MCF 10A (cell line): ENCODE measurements around the gene DMP1. TPM values are rescaled to one million over a fixed set of nuclear protein-coding genes. Genes with fewer than 3 reads are reported as not detected.

Source experiments
- BruUV-seq: library from RNA; stranded (reverse); fragments of 400-500 nt; replicated peaks from 2 replicates; lab custom pipeline; 2021; lab: Mats Ljungman, UMichigan
- CTCF ChIA-PET: fragments of 300-600 bp; sonication (Branson Sonifier 250); formaldehyde crosslinking; extraction: SDS; loops from one replicate; lab custom pipeline; 2021; ENCODE audit warnings: antibody characterized with exemption, inconsistent platforms; lab: Yijun Ruan, JAX
- POLR2A ChIA-PET: fragments of 300-600, 350-650 bp; sonication (Branson Sonifier 250); formaldehyde crosslinking; extraction: SDS; loops from one replicate; lab custom pipeline; 2020; ENCODE audit warnings: antibody characterized with exemption, inconsistent platforms; lab: Yijun Ruan, JAX
- DNase-seq: peaks from one replicate; pipeline ENCODE4 v3.0.0-alpha.2; 2018; ENCODE audit not compliant: unreplicated experiment
- H3K27ac Mint-ChIP-seq: one replicate; pipeline ENCODE4 v1.8.0; 2022; ENCODE audit warnings: mild to moderate bottlenecking, low read depth, mixed read lengths; ENCODE audit not compliant: unreplicated experiment
- H3K27me3 Mint-ChIP-seq: one replicate; pipeline ENCODE4 v1.8.0; 2022; ENCODE audit warnings: mixed read lengths; ENCODE audit not compliant: insufficient read depth, unreplicated experiment
- H3K36me3 Mint-ChIP-seq: one replicate; pipeline ENCODE4 v1.8.0; 2022; ENCODE audit warnings: mild to moderate bottlenecking, moderate library complexity, mixed read lengths; ENCODE audit not compliant: insufficient read depth, unreplicated experiment
- H3K4me1 Mint-ChIP-seq: one replicate; pipeline ENCODE4 v1.8.0; 2022; ENCODE audit warnings: mixed read lengths; ENCODE audit not compliant: insufficient read depth, unreplicated experiment
- H3K4me3 Mint-ChIP-seq: one replicate; pipeline ENCODE4 v1.8.0; 2022; ENCODE audit warnings: mild to moderate bottlenecking, moderate library complexity, mixed read lengths; ENCODE audit not compliant: unreplicated experiment
- H3K9me3 Mint-ChIP-seq: one replicate; pipeline ENCODE4 v1.8.0; 2022; ENCODE audit warnings: mixed read lengths; ENCODE audit not compliant: unreplicated experiment
- intact Hi-C: fragments of 100-400 bp; cut with micrococcal nuclease; formaldehyde crosslinking; loops from 2 replicates; pipeline ENCODE4 v1.14.1; 2022
- total RNA-seq: library from RNA; stranded (reverse); gene quantifications from 2 replicates; pipeline ENCODE4 v1.2.3, GENCODE V29; 2022
- TF ChIP-seq, protein P1 (sequence below): fragments of 200-600 bp; IDR thresholded peaks from one replicate; pipeline ENCODE4 v1.8.0; 2022; ENCODE audit warnings: antibody characterized with exemption, mild to moderate bottlenecking; ENCODE audit not compliant: unreplicated experiment

DMP1 gene
- total RNA-seq, 1 experiment from 2014 or later: not detected

DNA sequence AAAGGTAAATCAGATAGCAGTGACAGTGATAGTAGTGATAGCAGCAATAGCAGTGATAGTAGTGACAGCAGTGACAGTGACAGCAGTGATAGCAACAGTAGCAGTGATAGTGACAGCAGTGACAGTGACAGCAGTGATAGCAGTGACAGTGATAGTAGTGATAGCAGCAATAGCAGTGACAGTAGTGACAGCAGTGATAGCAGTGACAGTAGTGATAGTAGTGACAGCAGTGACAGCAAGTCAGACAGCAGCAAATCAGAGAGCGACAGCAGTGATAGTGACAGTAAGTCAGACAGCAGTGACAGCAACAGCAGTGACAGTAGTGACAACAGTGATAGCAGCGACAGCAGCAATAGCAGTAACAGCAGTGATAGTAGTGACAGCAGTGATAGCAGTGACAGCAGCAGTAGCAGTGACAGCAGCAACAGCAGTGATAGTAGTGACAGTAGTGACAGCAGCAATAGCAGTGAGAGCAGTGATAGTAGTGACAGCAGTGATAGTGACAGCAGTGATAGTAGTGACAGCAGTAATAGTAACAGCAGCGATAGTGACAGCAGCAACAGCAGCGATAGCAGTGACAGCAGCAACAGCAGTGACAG is 35.7 kb upstream of the DMP1 start:
- H3K9me3 Mint-ChIP-seq: no peaks in the 10 kb centered on the region
- ChIA-PET CTCF (no interaction called here), POLR2A (no interaction called here)
- DNase-seq: no peak
- no TSS peak for BruUV-seq
- intact Hi-C loops: no loop called here
- no peaks in the 10 kb centered on the region for H3K4me1 Mint-ChIP-seq
- H3K36me3 Mint-ChIP-seq: no peaks in the 10 kb centered on the region
- H3K27ac Mint-ChIP-seq: no peak overlapping the region
- H3K27me3 Mint-ChIP-seq: peaks cover 22% of the 10 kb centered on the region
- TF ChIP-seq, protein P1, sequence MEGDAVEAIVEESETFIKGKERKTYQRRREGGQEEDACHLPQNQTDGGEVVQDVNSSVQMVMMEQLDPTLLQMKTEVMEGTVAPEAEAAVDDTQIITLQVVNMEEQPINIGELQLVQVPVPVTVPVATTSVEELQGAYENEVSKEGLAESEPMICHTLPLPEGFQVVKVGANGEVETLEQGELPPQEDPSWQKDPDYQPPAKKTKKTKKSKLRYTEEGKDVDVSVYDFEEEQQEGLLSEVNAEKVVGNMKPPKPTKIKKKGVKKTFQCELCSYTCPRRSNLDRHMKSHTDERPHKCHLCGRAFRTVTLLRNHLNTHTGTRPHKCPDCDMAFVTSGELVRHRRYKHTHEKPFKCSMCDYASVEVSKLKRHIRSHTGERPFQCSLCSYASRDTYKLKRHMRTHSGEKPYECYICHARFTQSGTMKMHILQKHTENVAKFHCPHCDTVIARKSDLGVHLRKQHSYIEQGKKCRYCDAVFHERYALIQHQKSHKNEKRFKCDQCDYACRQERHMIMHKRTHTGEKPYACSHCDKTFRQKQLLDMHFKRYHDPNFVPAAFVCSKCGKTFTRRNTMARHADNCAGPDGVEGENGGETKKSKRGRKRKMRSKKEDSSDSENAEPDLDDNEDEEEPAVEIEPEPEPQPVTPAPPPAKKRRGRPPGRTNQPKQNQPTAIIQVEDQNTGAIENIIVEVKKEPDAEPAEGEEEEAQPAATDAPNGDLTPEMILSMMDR: no peak
- no peak overlapping the region for H3K4me3 Mint-ChIP-seq

DNA sequence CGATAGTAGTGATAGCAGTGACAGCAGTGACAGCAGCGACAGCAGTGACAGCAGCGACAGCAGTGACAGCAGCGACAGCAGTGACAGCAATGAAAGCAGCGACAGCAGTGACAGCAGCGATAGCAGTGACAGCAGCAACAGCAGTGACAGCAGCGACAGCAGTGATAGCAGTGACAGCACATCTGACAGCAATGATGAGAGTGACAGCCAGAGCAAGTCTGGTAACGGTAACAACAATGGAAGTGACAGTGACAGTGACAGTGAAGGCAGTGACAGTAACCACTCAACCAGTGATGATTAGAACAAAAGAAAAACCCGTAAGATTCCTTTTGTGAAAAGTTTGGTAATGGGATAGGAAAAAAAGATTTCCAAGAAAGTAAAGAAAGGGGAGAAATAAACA is 33.8 kb upstream of the DMP1 start:
- Mint-ChIP-seq H3K27me3 (peaks cover 36% of the 10 kb centered on the region), H3K36me3 (no peaks in the 10 kb centered on the region), H3K27ac (no peak overlapping the region), H3K4me1 (no peaks in the 10 kb centered on the region), H3K9me3 (no peaks in the 10 kb centered on the region), H3K4me3 (no peak overlapping the region)
- no peak for DNase-seq
- TF ChIP-seq, protein P1: no peak
- no TSS peak for BruUV-seq
- intact Hi-C loops: no loop called here
- ChIA-PET CTCF (no interaction called here), POLR2A (no interaction called here)

DNA sequence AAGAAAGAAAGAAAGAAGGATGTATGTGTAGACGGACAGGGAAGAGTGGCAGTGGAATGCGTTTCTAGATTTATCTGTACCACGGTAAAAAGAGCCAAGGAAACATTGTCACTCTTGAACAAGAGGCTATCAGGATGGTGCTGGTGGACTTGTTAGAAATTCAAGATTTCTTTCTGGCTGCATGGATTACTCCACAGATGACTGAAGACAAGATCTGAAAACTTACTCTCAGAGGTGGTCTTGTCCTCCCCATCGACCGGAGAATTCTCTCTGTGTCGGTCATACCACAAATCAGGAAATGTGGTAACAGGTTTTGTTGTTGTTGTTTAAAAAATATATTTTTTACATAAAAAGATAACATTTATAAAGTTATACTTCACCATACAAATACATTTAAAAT is 30.0 kb upstream of the DMP1 start:
- H3K27me3 Mint-ChIP-seq: peaks cover 56% of the 10 kb centered on the region
- DNase-seq: no peak
- H3K36me3 Mint-ChIP-seq: no peaks in the 10 kb centered on the region
- H3K4me1 Mint-ChIP-seq: no peaks in the 10 kb centered on the region
- H3K9me3 Mint-ChIP-seq: no peaks in the 10 kb centered on the region
- no peak overlapping the region for H3K27ac Mint-ChIP-seq
- ChIA-PET POLR2A (no interaction called here), CTCF (no interaction called here)
- intact Hi-C loops: no loop called here
- BruUV-seq: no TSS peak
- H3K4me3 Mint-ChIP-seq: no peak overlapping the region
- TF ChIP-seq, protein P1: no peak

DNA sequence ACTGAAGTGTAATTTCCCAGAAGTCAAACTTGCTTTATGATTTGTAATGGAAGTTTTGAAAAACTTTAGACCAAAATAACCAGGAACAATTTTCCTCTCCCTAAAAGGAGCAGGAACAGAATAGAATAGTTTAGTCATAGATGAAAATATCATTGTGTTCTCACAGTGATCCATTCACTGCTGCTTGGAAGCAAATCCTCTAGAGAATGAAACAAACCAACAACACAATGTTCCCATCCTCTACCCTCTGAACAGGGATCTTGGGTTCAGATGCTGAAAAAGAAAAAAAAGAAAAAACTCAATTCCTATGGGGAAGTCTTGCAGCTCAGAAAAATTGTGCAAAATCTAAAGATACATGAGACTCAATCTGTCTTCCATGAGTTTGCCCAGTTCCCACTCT is 29.6 kb upstream of the DMP1 start:
- H3K27me3 Mint-ChIP-seq: peaks cover 56% of the 10 kb centered on the region
- CTCF ChIA-PET: no interaction called here
- no peaks in the 10 kb centered on the region for H3K4me1 Mint-ChIP-seq
- no TSS peak for BruUV-seq
- DNase-seq: no peak
- intact Hi-C loops: no loop called here
- TF ChIP-seq, protein P1: no peak
- H3K4me3 Mint-ChIP-seq: no peak overlapping the region
- POLR2A ChIA-PET: no interaction called here
- no peak overlapping the region for H3K27ac Mint-ChIP-seq
- H3K36me3 Mint-ChIP-seq: no peaks in the 10 kb centered on the region
- no peaks in the 10 kb centered on the region for H3K9me3 Mint-ChIP-seq
